K562 (cell line): Measurements from ENCODE around the gene AMPD3. TPM values are rescaled to one million over a fixed set of nuclear protein-coding genes. Genes with fewer than 3 reads are reported as not detected.
A peak's percentile ranks its signal among the peaks of the same experiment; 100 is the strongest.

ENCODE experiments used
- ATAC-seq: fragments of 200-7000 bp; cut with Tn5 transposase; 3 replicates; pipeline ENCODE4 v1.9.1; 2020; ENCODE audit warnings: moderate library complexity
- BruUV-seq: library from RNA; stranded (reverse); fragments of 400-500 nt; replicated peaks from 2 replicates; lab custom pipeline; 2021; lab: Mats Ljungman, UMichigan
- CTCF ChIA-PET: fragments of 300-600 bp; formaldehyde crosslinking; extraction: SDS; loops from one replicate; lab custom pipeline; 2021; ENCODE audit warnings: low intra/inter-chr PET ratio; lab: Yijun Ruan, JAX
- POLR2A ChIA-PET: fragments of 300-600, 350-650 bp; sonication (Branson Sonifier 250); formaldehyde crosslinking; extraction: SDS; loops from one replicate; lab custom pipeline; 2021; ENCODE audit warnings: antibody characterized with exemption, inconsistent platforms; lab: Yijun Ruan, JAX
- DNase-seq, 4 experiments: peaks; one replicate each; pipeline versions ENCODE4 v3.0.0 to v3.0.0-alpha.2; 2011 to 2018; ENCODE audit warnings: low spot score in 3 of 4, mixed read lengths in 3 of 4; ENCODE audit errors: extremely low read depth in 1 of 4
- FAIRE-seq: peaks from 2 replicates; lab custom pipeline; 2011; peaks lifted over from hg19 to GRCh38; lab: Jason Lieb, UNC
- H2AFZ ChIP-seq: 2 replicates; pipeline ENCODE4 v1.6.0; 2011; ENCODE audit warnings: low read depth, low read length, control low read depth, inconsistent platforms
- H3K27ac ChIP-seq: fragments of 200-600 bp; 3 replicates; pipeline ENCODE4 v1.8.0; 2011; ENCODE audit warnings: low read depth, mild to moderate bottlenecking, control low read depth, inconsistent platforms, low read length, moderate library complexity, mixed read lengths; ENCODE audit errors: extremely low read depth
- H3K27me3 ChIP-seq, 2 experiments: fragments of 300-600 bp in 1 of 2; 2 replicates in 1 of 2; 3 replicates in 1 of 2; pipeline versions ENCODE4 v1.6.0 to v1.8.0; 2011; ENCODE audit warnings: inconsistent platforms in 2 of 2, low read length in 2 of 2, mild to moderate bottlenecking in 1 of 2, mixed read lengths in 1 of 2, moderate library complexity in 1 of 2; ENCODE audit not compliant: control insufficient read depth in 2 of 2, insufficient read depth in 2 of 2
- H3K36me3 ChIP-seq: fragments of 300-600 bp; 3 replicates; pipeline ENCODE4 v1.8.0; 2011; ENCODE audit warnings: mild to moderate bottlenecking, low read length, inconsistent platforms; ENCODE audit not compliant: control insufficient read depth, insufficient read depth
- H3K4me1 ChIP-seq, 2 experiments: fragments of 200-600 bp in 1 of 2; replicated peaks in 1 of 2; 2 replicates in 1 of 2; 3 replicates in 1 of 2; pipeline versions ENCODE4 v1.5.1 to v1.8.0; 2011; ENCODE audit warnings: inconsistent platforms in 2 of 2, low read length in 2 of 2, mild to moderate bottlenecking in 1 of 2, mixed read lengths in 1 of 2, moderate library complexity in 1 of 2; ENCODE audit not compliant: control insufficient read depth in 2 of 2, insufficient read depth in 2 of 2
- H3K4me2 ChIP-seq: 2 replicates; pipeline ENCODE4 v1.6.1; 2011; ENCODE audit warnings: low read length, control low read depth, inconsistent platforms, mixed read lengths; ENCODE audit not compliant: insufficient read depth
- H3K4me3 ChIP-seq: fragments of 200-600 bp; sonication (generic), shearing (Covaris generic); 2 replicates; pipeline ENCODE4 v1.5.1; 2016; ENCODE audit warnings: control low read depth, inconsistent platforms
- H3K79me2 ChIP-seq: fragments of 200-600 bp; 3 replicates; pipeline ENCODE4 v1.8.0; 2011; ENCODE audit warnings: low read length, inconsistent platforms; ENCODE audit not compliant: control insufficient read depth, insufficient read depth
- H3K9ac ChIP-seq, 2 experiments: 2 replicates each; pipeline versions ENCODE4 v1.6.0 to v1.6.1; 2011; ENCODE audit warnings: low read depth in 2 of 2, low read length in 2 of 2, control low read depth in 1 of 2, inconsistent platforms in 1 of 2, mild to moderate bottlenecking in 1 of 2, mixed read lengths in 1 of 2; ENCODE audit not compliant: insufficient read depth in 1 of 2
- H3K9me1 ChIP-seq: one replicate; pipeline ENCODE4 v1.6.0; 2011; ENCODE audit warnings: inconsistent platforms, mild to moderate bottlenecking, low read length, moderate library complexity; ENCODE audit not compliant: control insufficient read depth, insufficient read depth
- H3K9me3 ChIP-seq: replicated peaks from 2 replicates; pipeline ENCODE4 v1.5.1; 2011; ENCODE audit warnings: low read depth, low read length, inconsistent platforms; ENCODE audit not compliant: control insufficient read depth, insufficient read depth
- H4K20me1 ChIP-seq: replicated peaks from 2 replicates; pipeline ENCODE4 v1.6.1; 2011; ENCODE audit warnings: low read length, inconsistent platforms, mixed read lengths; ENCODE audit not compliant: control insufficient read depth, insufficient read depth
- C11orf30 ChIP-seq: fragments of 450-650 bp; IDR thresholded peaks from 2 replicates; pipeline ENCODE4 v1.6.1; 2016; ENCODE audit warnings: low read depth, mild to moderate bottlenecking
- HSF4 ChIP-seq: fragments of 250-450 bp; sonication (Bioruptor Pico); IDR thresholded peaks from 2 replicates; pipeline ENCODE4 v2.1.2; 2022; ENCODE audit warnings: mild to moderate bottlenecking, moderate library complexity, borderline replicate concordance
- ILK ChIP-seq: fragments of 450-650 bp; IDR thresholded peaks from 2 replicates; pipeline ENCODE4 v1.6.1; 2016; ENCODE audit warnings: missing genetic modification characterization, low read depth, mild to moderate bottlenecking, missing compliant biosample characterization, moderate library complexity, borderline replicate concordance
- MAFF ChIP-seq: IDR thresholded peaks from 2 replicates; pipeline ENCODE4 v1.6.1; 2012; ENCODE audit warnings: low read length, improper control_type of control experiment
- NUFIP1 ChIP-seq: fragments of 450-650 bp; IDR thresholded peaks from 2 replicates; pipeline ENCODE4 v1.6.1; 2018; ENCODE audit not compliant: partially characterized antibody
- RBBP5 ChIP-seq: fragments of 200-600 bp; sonication (generic); IDR thresholded peaks from 2 replicates; pipeline ENCODE4 v1.6.1; 2012; ENCODE audit warnings: borderline replicate concordance, mild to moderate bottlenecking, low read length, control low read depth, inconsistent platforms; ENCODE audit not compliant: insufficient read depth, poor library complexity, severe bottlenecking
- RBM14 ChIP-seq: fragments of 200-400 bp; formaldehyde crosslinking; IDR thresholded peaks from 2 replicates; pipeline ENCODE4 v1.6.1; 2018; ENCODE audit warnings: low read depth, mild to moderate bottlenecking, low read length, moderate library complexity, borderline replicate concordance; ENCODE audit not compliant: insufficient read depth
- WHSC1 ChIP-seq: IDR thresholded peaks from one replicate; pipeline ENCODE4 v1.6.1; 2012; ENCODE audit warnings: low read length, control low read depth, inconsistent platforms
- ZFP1 ChIP-seq: fragments of 450-650 bp; formaldehyde crosslinking; IDR thresholded peaks from 2 replicates; pipeline ENCODE4 v1.4.0; 2020; ENCODE audit warnings: mild to moderate bottlenecking, mixed read lengths
- ZNF316 ChIP-seq: fragments of 450-650 bp; IDR thresholded peaks from 2 replicates; pipeline ENCODE4 v1.6.1; 2016
- WGBS: fragments of 100-300 bp; shearing (Covaris generic); methylation state at CpG from one replicate; pipeline ENCODE4 v1.1.6; 2016; ENCODE audit warnings: low coverage, mixed read lengths; ENCODE audit not compliant: insufficient coverage; ENCODE audit errors: missing lambda C conversion rate; 5-methylcytosine and 5-hydroxymethylcytosine counted together
- in situ Hi-C: fragments of 300-500 bp; cut with MboI; formaldehyde crosslinking; loops from 4 replicates; pipeline ENCODE4 v1.15.0; 2018; ENCODE audit warnings: inconsistent platforms, mixed read lengths
- intact Hi-C: fragments of 100-400 bp; cut with micrococcal nuclease; formaldehyde crosslinking; loops from 2 replicates; pipeline ENCODE4 v1.14.2; 2022
- polyA plus RNA-seq, 8 experiments: library from polyadenylated mRNA; depleted of rRNA in 4 of 8; stranded (reverse) in 5 of 8; unstranded in 3 of 8; fragments of >200 nt; fragmentation: Nextera tagmentation in 2 of 8; fragmentation: Illumina TruSeq in 1 of 8; extraction: Ambion mirVana in 2 of 8; extraction: Trizol in 1 of 8; gene quantifications; 2 replicates each; pipeline versions ENCODE4 v1.2.1 to v1.2.3, GENCODE V29; 2011 to 2014; ENCODE audit warnings: inconsistent platforms in 1 of 8, missing spikeins in 1 of 8
- total RNA-seq, 7 experiments: library from RNA; depleted of rRNA in 6 of 7; stranded (reverse); fragments of >200 nt in 6 of 7; fragmentation: Illumina TruSeq in 2 of 7; extraction: Trizol in 2 of 7; gene quantifications; 2 replicates each; pipeline versions ENCODE4 v1.2.1 to v1.2.3, GENCODE V29; 2011 to 2021; ENCODE audit warnings: low replicate concordance in 1 of 7
- TF ChIP-seq, protein P1 (sequence below), 2 experiments: fragments of 450-650 bp in 1 of 2; IDR thresholded peaks; 2 replicates each; pipeline ENCODE4 v1.6.1; 2011 to 2017; ENCODE audit warnings: low read depth in 2 of 2, antibody characterized with exemption in 1 of 2, borderline replicate concordance in 1 of 2, low read length in 1 of 2, mild to moderate bottlenecking in 1 of 2, mixed read lengths in 1 of 2; ENCODE audit not compliant: control insufficient read depth in 1 of 2
- TF ChIP-seq, protein P2 (sequence below): fragments of 250-450 bp; sonication (Bioruptor Pico); IDR thresholded peaks from 2 replicates; pipeline ENCODE4 v1.4.0; 2020; ENCODE audit warnings: mild to moderate bottlenecking

The AMPD3 gene
- total and polyA plus RNA-seq, 9 of the 15 experiments (the other 6 are each of a cell fraction or from before 2014, with no cell fraction given) = 4.4 to 23.6 (median 11.2) TPM

DNA sequence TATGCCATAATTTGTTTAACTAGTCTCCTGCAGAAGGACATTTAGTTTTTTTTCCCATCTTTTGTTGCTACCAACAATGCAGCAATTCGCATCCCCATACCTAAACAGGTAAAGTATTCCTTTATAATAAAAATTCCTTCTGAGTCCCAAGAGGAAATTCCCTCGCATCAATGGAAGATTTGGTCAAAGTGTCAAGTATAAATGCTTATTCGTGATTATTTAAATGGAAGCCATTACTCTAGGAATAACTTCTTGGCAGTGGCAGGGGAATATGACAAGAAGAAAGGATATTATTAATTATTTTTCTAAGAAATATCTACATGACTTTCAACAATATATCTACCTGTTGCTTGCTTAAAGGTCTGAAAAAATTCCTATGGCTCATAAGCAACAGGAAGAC lies 60.4 kb downstream of the AMPD3 start:
- in situ Hi-C loops = loop anchor here (25.0 kb wide), 1 partner anchor 222 kb away; no protein-coding TSS in a partner anchor
- no peaks in the 10 kb centered on the region for H3K4me1 ChIP-seq
- H3K9ac ChIP-seq = no peak overlapping the region
- H3K9me3 ChIP-seq = no peaks in the 10 kb centered on the region
- H3K27me3 ChIP-seq = no peaks in the 10 kb centered on the region
- TF ChIP-seq ZFP1 (CRISPR knock-in tag) (no peak), NUFIP1 (no peak), RBM14 (no peak), ILK (tag) (no peak), MAFF (0 out of 2 replicates have a peak, but pooled peaks have one; percentile 3), C11orf30 (peak; percentile 53; the same call in 1 of the 2 replicates), WHSC1 (no peak), ZNF316 (peak; percentile 58; the same call in 1 of the 2 replicates), RBBP5 (no peak), HSF4 (CRISPR knock-in tag) (no peak)
- TF ChIP-seq, protein P1, sequence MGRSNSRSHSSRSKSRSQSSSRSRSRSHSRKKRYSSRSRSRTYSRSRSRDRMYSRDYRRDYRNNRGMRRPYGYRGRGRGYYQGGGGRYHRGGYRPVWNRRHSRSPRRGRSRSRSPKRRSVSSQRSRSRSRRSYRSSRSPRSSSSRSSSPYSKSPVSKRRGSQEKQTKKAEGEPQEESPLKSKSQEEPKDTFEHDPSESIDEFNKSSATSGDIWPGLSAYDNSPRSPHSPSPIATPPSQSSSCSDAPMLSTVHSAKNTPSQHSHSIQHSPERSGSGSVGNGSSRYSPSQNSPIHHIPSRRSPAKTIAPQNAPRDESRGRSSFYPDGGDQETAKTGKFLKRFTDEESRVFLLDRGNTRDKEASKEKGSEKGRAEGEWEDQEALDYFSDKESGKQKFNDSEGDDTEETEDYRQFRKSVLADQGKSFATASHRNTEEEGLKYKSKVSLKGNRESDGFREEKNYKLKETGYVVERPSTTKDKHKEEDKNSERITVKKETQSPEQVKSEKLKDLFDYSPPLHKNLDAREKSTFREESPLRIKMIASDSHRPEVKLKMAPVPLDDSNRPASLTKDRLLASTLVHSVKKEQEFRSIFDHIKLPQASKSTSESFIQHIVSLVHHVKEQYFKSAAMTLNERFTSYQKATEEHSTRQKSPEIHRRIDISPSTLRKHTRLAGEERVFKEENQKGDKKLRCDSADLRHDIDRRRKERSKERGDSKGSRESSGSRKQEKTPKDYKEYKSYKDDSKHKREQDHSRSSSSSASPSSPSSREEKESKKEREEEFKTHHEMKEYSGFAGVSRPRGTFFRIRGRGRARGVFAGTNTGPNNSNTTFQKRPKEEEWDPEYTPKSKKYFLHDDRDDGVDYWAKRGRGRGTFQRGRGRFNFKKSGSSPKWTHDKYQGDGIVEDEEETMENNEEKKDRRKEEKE (IDR thresholded peaks at IDR 0.05; ENCODE audit: borderline replicate concordance in 1 of 2, control insufficient read depth in 1 of 2, low read depth in 2 of 2, low read length in 1 of 2) = no peak
- TF ChIP-seq, protein P2, sequence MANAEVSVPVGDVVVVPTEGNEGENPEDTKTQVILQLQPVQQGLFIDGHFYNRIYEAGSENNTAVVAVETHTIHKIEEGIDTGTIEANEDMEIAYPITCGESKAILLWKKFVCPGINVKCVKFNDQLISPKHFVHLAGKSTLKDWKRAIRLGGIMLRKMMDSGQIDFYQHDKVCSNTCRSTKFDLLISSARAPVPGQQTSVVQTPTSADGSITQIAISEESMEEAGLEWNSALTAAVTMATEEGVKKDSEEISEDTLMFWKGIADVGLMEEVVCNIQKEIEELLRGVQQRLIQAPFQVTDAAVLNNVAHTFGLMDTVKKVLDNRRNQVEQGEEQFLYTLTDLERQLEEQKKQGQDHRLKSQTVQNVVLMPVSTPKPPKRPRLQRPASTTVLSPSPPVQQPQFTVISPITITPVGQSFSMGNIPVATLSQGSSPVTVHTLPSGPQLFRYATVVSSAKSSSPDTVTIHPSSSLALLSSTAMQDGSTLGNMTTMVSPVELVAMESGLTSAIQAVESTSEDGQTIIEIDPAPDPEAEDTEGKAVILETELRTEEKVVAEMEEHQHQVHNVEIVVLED (CRISPR knock-in tag) = no peak
- TF ChIP-seq, all 486 proteins: peak for 3
- ATAC-seq (no peak), DNase-seq (no peak), FAIRE-seq (no peak)
- Histone ChIP-seq H4K20me1 (no peaks in the 10 kb centered on the region), H3K4me2 (no peak overlapping the region), H3K27ac (no peak overlapping the region), H3K4me3 (no peak overlapping the region), H3K9me1 (no peaks in the 10 kb centered on the region), H3K79me2 (no peaks in the 10 kb centered on the region), H3K36me3 (peaks cover 38% of the 10 kb centered on the region; the same call in 2 of the 3 replicates), H2AFZ (no peak overlapping the region)
- CTCF ChIA-PET = interaction anchor here (2.6 to 3.0 kb wide), 2 partner anchors 139 to 220 kb away, joined by 12 to 13 read pairs; no protein-coding TSS in a partner anchor
- 89% methylated on average over 3 of the region's 3 CpGs for WGBS
- no TSS peak for BruUV-seq
- POLR2A ChIA-PET = interaction anchor here (0.5 to 2.1 kb wide), 2 partner anchors 25 to 138 kb away, joined by 3 to 7 read pairs; partner anchors contain the start of gene RNF141
- intact Hi-C loops = loop anchor here (2.0 to 5.0 kb wide), 2 partner anchors 139 to 222 kb away; no protein-coding TSS in a partner anchor
